CD4-positive, alpha-beta T cell treated with Interleukin-6 for 4 hours (primary cell): ENCODE measurements around the gene HSPA12A.

Experiments used
- DNase-seq: peaks from one replicate; pipeline ENCODE4 v3.0.0-alpha.2; 2020; ENCODE audit warnings: mixed read lengths

Gene HSPA12A

GRCh38 chr10:116741391-116742351, 695 bp downstream of the HSPA12A start:
- no peak for DNase-seq

GRCh38 chr10:116740971-116741370, 1.4 kb downstream of the HSPA12A start:
- no peak for DNase-seq

- DNase-seq, result no peak
Measured at GRCh38 chr10:116738339-116738738, 4.0 kb downstream of the HSPA12A start.

- DNase-seq, result no peak
Measured at GRCh38 chr10:116737627-116738327, 4.6 kb downstream of the HSPA12A start.

- no peak for DNase-seq
Measured at GRCh38 chr10:116733566-116733965, 8.8 kb downstream of the HSPA12A start.

- no peak for DNase-seq
Measured at GRCh38 chr10:116732573-116732972, 9.8 kb downstream of the HSPA12A start.

- DNase-seq, result no peak
Measured at GRCh38 chr10:116730464-116731260, 11.7 kb downstream of the HSPA12A start.

DNA sequence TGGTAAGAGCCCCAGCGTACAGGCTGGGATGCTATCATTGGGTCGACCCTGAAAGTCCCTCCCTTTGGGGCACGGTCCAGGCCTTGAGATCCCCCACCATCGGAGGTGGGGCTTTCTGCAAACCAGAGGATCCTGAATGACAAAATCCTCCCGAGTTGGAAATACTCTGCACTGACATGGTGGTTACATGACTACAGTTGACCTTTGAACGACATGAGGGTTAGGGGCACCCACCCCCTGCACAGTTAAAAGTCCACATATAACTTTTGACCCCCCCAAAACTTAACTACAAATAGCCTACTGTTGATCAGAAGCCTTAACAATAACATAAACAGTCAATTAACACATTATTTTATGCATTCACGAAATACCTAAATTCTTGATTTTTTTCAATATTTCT, 13.1 kb downstream of the HSPA12A start:
- DNase-seq, result no peak

- DNase-seq, result no peak
Measured at GRCh38 chr10:116728526-116729096, 13.8 kb downstream of the HSPA12A start.

DNA sequence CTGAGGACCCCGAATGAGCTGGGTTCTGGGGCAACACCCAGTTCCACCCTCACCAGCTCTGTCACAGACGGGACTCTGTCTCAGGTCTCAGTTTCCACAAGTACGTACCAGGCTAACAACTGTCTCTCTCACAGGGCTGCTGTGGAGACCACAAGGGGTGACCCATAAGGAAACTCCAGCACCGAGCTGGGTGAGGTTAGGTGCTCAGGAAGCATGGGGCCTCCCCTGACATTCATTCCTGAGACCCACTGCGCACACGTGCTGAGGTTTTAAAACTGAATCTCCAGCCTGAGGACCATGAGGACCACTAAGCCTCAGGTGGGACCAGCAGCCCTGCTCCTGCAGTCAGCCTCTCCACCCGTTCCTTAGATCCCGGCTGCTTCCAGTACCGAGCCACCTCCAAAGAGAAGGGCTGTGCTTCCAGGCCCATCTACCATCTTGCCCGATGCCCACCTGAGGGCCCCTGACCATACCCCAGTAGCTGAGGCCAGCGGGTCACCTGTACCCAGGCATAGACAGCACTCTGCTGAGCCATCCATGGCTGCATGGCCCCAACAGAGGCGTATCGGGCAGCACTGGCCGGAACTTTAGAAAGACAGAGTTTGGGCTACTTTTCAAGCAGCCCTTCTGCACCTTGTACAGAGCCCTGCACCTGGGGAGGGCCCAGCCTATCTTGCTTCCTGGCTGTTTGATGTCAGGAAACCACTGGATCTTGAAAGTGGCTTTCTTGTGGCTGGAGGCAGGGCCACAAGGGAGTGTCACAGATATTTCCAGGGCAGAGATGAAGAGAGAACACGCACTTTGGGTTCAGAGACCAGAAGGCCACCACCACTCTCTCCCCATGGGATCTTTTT, 18.7 kb downstream of the HSPA12A start:
- DNase-seq, result peak; percentile 55

GRCh38 chr10:116722736-116723427, 19.5 kb downstream of the HSPA12A start:
- DNase-seq, result no peak

DNA sequence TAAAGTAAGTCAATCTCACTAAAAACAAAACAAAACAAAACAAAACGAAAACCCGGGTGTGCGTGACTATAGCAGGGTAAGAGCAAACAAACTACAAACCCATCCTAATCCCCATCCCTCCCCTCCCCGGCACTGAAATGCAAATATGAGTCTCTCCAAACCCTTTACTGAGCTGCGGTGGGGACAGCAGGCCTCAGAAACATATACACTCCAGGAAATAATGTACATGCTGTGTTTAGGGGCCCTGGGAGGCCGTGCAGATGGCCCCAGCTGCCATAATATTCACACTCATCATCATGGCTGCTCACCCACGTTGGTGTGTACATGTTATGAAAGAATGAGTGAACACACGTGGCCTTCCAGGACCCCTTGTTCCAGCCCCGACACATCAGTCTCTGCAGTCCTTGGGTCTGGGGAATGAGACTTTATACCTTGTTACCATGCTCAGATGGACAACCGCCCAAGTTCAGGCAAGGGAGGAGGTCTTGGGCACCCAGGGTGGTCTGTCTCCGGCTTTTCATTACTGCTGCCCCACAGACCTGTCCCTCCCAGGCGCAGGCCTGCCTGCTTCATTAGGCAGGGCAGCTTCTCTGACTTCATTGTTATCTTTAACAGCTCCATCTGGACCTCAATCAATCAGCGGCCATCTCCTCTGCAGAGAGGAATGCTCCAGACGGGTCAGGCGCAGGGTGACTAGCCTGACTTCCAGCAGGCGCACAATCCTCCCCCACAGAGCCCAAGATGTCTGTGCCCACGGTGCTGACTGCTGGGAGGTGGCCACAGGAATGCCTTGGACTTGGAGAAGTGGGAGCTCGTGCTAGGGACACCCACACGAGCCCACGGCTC, 20.6 kb downstream of the HSPA12A start:
- no peak for DNase-seq

DNA sequence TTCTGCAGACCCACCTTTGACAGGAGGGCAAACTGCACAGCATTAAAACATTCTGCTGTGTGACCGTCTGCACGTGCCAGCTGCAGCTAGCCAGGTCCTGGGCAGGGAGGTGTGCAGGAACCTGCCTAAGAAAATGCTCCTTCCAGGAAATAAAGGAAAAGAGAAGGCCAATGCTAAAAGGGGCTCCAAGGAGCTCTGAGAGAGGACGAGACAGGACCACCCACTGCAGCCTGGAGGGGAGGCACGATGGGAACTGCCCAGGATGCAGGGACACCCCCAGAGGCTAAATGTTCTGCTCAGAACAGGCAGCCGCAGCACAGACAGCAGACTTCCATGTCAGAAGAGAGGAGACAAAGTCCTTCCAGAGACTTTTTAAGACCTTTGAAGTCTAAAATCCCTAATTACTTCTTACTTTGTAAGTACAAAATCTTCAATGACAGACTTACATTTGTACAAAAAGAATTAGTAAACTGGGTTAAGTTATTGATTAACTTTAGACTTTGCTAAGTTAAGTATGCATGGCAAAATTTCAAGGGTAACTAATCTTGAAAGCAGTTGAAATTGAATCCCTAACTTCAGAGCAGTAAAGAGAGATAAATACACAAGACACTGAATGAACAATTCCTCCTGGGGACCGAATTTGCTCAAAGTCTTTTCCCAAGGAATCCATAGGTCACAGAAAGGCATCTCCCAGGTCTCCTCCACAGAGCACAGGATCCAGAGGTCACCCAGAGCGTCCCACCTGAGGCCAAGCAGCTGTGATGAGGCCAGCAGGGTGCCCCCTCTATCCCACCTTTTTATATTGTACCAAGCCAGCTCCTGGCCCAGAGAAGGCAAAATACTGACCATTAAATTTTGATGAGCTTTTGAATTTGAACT, 21.5 kb downstream of the HSPA12A start:
- DNase-seq, result no peak

DNA sequence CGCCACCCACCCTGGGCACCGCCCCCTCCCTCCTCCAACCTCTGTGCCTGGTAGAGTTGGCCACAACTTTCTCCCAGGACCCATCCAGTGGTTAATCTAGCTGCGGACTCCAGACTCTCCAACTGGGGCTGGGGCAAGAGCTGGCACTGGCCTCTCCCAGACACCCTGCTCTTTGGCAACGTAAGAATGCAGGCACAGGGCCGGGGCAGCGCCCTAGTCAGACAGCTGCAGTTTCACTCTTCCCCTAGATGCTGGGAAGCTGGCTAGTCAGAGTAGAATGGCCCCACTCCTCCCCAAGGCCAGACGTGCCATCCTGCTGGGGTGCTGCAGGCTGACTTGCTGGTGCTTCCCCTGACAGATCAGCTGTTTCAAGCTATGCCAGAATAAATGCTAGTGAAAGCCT, 22.1 kb downstream of the HSPA12A start:
- DNase-seq, result no peak

DNA sequence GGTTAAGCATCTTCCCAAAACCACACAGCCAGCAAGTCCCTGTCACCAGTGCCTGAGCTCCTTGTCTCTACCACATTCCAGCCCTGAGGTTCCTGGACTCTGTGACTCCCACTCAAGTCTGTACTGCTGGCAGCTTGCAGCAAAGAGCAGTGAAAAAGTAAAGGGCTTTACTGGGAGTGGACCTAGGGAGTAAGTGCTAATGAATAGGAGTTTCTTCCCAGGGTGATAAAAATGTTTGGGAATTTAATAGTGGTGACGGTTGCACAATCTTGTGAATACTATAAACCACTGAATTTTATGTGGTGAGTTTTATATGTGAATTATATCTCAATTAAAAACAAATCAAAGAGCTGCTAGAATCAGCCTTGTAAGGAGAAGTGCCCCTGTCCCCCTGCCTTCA, 22.6 kb downstream of the HSPA12A start:
- no peak for DNase-seq

DNA sequence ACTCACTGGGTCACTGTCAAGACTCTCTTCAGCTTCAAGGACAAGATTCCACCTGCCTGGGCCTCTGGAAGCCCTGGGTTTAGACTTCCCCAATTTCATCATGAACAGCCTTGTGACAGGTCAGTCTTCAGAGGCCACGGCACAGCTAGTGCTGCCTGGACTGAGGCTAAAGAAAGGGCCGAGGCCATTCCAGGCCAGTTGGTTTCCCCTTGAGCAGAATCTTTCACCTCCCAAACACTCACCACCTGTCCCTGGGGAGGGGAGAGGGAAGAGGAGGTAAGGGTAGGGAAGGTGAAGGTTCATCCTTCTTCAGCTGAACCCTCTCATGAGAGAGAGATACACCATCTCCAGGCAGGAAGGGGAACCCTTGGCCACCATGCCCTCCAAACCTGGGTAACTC, 24.3 kb downstream of the HSPA12A start:
- no peak for DNase-seq

DNA sequence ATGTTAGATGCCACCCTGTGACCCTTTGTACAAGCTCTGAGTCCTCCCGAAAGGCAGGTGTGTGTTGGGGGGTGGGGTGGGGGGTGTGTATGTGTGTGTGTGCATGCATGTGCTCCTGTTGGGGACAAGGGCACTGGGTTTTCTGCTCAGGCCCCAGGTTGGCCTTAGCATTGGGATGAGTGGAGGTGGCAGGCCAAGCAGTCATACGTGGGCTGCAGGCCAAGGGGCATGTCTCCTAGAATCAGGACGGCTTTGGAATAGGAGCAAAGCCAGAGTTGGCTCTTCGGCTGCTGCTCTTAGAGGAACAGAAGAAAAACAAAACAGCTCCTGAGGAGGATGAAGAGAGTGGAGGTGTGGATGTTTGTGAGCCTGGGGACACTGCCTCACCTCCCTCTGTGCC, 26.0 kb downstream of the HSPA12A start:
- DNase-seq, result no peak

DNA sequence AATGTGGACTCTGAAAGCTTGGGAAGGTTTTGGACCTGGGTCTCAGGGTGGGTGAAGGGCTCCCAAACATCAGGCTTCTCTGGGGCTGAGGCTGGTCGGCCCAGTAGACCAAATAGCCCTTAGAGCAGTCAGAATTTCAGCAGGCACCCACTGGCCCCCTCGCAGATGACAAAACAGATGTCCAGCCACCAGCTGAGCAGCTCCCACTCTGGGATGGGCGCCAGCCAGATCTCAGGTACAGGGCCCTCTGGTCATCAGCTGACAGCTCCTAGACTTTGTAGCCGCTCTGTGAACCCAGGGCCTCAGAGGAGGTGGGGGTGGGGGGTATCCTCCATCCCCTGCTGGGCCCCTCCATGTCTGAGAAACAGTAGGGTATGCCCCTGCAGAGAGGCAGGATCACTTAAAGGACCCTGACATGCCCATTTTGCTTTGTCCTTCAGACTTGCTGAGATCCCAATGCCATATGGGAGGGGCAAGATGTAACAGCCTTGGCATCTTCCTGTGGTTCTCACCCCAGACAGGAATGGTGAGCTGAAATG, 26.5 kb downstream of the HSPA12A start:
- DNase-seq, result no peak

DNA sequence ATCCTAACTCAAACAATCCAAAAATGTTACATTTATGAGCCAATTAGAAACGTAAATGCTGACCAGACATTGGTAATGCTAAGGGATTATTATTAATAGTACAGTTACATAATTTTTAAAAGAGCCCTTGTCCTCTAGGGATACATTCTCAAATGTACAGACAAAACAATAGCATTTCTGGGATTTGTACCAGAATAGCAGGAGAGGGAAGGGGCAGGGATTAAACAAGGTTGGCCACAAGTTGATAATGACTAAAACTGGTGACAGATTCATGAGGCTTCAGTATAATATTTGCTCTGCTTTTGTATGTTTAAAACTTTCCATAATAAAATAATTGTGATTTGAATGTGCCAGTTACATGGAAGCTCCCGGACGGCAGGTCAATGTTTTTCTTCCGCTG, 27.0 kb downstream of the HSPA12A start:
- DNase-seq, result no peak
